CD4-positive, alpha-beta T cell treated with Interleukin-6 at 100 ng/mL for 8 hours (primary cell): ENCODE measurements around the gene LPIN2.

Experiments
- DNase-seq: peaks from one replicate; pipeline ENCODE4 v3.0.0-alpha.2; 2020; ENCODE audit warnings: mixed read lengths, low spot score

LPIN2 gene

DNA sequence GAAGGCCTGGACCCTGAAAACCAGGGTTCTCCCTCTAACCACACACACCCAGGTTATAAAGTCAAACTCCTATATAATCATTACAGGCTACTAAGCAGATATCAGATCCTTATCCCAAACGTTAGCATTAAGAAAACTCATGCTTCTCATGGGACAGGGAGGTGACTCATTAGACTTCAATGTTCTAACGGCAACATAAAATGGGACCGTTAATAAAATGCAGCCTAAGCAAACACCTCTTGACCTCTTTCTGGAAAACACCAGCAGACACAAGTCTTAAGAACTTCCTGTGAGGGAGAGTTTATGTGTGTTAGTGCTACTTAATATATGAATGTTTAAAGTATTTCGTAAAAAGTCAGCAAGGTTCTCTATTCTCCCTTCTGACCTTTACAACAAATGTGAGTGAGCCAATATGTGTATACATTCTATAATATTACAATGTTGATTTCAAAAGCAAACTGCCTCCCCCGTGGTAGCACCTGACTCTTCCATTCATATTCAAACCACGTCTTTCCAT is 31.7 kb downstream of the LPIN2 start:
- DNase-seq: peak; percentile 32

DNA sequence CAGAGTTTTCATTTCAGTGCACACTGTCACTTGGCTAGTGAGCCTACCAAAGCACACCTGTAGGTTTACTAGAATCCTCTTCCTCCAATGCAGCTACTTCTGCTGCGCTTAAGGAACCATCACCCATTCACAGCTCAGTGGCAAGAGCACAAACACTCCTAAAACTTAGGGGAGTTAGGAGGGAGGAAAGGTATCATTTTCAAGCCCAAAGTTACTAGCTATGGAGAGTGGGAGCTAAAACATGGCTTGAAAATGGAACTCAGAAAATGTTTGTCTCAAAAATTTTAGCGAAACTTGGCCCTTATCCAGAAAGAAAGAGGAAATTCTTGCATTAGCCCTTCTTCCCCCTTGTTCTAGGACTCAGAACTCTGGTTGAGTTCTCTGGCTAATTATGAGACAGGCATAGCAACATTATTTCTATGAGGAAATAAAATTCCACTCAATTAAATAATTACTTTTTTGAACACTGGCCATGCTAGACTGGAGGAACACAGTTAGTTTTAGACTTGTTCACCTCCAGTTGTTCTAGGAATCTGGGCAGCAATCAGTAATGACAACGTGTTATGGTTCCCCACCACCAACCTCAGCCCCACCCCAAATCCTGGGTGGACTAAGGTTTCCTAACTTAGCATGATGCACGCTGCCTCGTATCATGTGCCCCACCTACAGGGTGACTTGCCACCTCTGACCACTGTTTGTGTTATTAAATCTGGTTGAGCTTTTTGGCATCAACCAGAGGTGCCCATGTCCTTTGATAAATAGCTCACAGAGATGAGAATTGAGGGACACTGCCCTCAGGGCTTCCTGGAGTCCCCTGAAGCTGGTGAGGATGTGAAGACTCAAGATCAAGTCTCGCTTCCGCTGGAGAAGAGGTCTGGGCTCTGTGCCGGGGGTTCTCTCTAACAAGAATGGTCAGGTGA is 32.8 kb downstream of the LPIN2 start:
- no peak for DNase-seq

DNA sequence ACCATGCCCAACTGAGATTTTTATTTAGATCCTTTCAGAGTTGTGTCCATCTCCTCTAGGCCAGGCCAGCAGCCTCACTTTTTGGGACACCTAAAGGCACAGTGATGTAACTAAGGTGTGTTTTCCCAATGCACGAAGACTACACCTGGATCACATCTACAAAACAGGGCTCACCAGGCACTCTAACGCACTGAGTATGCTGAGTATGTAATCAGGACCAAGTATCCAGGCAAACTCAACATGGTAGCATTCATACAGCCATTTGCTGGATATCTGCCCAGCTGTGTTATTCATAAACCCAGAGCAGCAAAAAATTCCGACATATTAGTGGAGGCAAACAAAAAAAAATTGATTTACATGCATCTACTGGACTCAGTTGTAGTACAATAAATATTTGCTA is 33.8 kb downstream of the LPIN2 start:
- DNase-seq: no peak

DNA sequence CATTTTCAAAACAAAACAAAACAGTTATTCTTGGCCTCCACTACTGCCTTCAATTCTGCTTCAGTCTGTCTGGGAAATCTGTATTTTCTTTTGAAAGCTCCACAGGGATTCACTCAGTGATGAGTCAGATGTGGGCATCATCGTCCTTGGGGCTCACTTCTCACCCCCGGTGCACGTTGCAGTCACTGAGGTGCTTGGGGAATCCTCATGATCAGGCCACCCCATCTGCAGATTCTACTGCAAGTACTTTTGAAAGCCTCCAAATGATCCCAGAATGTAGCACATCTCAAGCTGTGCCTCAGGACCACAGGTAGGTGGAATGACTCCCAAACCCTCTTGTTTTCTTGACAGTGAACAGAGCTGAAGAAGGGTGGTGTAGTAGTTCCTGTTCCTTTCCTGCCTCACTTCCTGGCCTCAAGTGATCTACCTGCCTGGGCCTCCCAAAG is 34.3 kb downstream of the LPIN2 start:
- peak; percentile 37 for DNase-seq

DNA sequence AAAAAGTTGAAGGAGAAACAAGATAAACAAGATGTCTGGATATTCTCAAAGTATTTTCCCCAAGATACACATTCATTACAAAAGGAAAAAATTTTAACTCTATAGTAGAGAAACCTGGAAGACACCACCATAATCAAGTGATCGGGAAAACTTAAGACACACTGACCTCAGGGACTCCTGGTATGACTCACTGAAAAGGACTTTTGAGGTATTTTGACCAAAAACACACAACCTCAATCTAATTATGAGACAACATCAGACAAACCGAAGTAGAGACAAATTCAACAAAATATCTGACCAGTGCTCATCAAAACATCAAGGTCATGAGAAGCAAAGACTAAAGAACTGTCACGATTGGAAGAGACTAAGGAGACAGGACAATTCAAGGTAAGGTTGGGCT is 34.7 kb downstream of the LPIN2 start:
- DNase-seq: no peak

DNA sequence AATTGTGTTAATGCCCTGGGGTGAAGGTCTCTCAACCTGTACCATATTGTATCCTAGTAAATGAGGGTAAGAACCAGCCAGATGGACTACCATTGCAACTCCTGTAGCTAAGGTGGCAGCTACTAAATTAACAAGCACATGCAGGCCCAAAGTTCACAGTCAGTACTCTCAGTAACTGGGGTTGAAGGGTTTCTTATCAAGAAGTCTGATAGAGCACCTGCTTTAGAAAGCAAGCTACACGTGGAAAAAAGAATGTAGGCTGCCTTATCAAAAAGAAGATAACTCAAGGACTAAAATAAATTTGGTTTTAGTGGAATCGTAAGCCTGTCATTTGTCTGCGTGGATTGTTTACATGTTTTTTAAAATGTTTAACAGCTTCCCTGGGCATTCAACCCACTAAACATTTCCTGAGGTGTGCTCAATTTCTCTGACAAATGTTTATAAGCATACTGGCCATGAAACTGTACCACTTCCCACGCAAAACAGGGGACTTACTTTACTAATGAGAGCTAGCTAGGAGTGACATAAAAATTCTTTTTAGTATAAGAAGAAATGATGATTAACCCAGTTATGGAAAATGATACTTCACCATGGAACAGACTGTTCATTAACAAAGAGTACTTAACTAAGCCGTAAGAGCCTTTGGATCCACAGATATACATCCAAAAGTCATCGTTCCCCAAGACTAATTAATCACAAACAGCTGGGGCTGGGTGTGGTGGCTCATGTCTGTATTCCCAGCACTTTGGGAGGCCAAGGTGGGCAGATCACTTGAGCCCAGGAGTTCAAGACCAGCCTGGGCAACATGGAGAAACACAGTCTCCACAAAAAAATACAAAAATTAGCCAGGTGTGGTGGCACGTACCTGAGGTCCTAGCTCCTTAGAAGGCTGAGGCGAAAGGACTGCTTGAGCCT is 36.5 kb downstream of the LPIN2 start:
- DNase-seq: no peak

DNA sequence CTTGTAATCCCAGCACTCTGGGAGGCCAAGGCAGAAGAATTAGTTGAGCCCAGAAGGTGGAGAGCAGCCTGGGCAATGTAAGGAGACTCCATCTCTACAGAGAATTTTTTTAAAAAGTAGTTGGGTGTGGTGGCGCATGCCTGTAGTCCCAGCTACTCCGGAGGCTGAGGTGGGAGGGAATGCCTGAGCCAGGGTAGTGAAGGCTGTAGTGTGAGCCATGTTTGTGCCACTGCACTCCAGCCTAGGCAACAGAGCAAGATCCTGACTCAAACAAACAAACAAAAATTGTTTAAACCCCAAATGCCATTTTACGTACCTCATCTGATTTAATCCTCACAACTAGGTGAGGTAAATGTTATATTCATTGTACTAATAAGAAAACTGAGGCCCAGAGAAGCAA is 38.2 kb downstream of the LPIN2 start:
- DNase-seq: no peak

DNA sequence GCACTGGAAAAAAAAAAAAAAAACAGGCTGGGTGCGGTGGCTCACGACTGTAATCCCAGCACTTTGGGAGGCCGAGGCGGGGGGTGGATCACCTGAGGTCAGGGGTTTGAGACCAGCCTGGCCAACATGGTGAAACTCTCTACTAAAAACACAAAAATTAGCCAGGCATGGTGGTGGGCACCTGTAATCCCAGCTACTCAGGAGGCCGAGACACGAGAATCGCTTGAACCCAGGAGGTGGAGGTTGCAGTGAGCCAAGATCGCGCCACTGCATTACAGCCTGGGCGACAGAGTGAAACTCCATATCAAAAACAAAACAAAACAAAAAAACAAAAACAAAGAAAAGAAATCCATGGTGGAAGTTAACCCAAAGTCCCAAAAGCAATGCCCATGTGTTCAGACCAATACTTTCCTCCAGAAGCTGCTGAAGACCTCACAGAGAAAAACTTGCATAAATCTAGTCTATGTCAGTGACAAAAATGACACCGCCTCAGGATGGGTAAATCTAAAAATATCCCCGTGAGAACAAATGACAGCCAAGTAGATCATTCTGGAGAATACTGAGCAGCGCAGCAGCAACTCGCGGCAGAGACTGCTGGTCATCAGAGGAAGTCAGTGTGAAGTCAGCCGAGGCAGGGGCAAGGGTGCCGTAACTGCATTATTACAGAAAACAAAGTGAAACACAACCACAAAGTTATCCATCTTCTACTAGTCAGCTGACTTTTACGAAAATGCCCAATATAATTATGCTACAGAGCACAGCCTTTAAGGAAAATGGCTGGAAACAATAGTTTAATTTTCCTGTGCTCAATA is 41.0 kb downstream of the LPIN2 start:
- peak; percentile 65 for DNase-seq

DNA sequence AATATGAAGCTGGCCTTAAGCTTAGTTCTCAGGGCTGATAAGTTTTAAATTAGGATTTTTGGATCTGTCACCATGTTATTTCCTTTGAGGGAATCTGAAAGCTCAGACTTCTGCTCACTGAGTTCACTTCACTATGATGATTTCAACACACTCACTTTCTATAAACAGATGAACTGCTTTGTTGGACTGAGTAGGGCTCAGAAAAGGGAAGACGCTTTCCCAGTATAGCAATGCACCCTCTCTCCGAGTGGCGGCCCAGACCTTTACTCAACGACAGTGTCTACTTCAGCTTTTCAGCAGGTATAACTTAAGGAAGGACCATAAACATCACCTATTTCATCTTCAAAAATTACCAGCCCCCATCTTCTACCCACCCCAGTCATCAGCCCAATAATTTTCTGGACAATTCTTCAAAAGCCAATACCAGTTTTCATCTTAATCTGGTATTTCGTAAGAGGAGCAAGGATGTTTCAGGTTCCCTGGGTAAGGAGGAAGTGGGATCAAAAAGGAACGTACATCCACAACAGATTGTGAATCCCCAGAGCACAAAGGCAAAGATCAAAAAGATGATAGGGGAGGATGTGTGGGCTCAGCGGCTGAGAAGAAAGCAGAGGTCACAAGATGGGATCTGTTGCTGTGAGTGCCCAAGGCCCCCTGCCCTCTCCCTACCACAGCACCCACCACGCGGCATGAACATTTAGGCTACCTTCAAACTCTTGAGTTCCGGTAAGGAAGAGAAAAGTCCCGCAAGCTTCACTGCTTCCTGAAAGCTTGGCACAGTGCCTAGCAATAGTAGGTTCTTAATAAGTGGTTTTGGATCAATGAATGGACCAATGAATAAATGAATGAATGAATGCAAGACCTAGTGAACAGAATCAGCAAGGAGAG is 41.9 kb downstream of the LPIN2 start:
- peak; percentile 49 for DNase-seq

DNA sequence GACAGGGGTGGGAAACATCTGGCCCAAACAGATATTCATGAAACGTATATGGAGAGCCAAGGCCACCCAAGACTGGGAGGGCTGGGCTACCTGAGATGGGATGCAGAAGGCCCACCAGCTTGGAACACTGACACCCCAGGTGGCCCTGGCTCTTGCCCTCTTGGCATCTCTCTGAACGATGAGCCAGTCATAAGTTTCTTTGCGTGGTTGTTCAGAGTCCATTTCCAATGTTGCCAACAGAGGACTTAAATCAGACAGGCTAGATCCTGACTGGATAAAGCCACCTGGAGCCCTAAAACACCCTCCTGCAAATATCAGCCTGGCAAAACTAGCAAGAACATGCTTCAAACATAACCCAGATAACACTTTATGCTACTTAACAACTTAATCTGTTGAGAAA is 42.6 kb downstream of the LPIN2 start:
- DNase-seq: no peak

DNA sequence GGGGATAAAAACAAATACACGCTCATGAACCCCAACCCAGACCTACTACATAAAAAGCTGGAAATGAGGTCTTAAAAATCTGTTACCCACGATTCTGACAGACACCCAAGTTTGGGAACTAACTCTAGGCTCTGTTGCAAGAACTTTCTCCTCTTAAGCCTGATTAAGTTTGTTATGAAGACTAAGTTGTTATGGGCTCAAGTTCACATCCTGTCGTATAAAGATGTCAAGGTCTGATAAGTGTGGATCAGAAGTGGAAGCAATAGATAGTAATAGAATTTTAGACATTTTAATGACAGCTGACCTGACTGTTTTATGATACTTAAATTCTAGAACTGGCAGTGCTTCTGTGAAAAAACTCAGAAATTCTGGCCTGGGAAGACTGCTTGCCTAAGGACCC is 43.2 kb downstream of the LPIN2 start:
- no peak for DNase-seq

DNA sequence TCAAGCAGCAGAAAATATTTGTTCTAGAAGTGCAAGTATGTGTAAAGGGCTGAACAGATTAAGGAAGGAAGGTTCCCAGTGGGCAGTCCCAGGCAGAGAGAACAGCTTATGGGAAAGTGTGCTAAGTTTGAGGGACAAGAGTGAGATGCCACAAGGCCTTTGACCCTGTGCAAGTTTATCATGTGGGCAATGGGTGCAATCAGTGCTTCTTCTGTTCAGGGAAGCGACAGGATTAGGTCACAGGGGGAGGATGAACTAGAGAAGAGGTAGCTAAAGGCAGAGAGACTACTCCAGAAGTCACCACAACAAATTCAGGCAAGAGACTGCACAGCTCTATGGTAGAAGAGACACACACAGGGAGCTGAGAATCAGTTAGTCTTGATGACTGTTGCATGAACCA is 44.3 kb downstream of the LPIN2 start:
- no peak for DNase-seq

DNA sequence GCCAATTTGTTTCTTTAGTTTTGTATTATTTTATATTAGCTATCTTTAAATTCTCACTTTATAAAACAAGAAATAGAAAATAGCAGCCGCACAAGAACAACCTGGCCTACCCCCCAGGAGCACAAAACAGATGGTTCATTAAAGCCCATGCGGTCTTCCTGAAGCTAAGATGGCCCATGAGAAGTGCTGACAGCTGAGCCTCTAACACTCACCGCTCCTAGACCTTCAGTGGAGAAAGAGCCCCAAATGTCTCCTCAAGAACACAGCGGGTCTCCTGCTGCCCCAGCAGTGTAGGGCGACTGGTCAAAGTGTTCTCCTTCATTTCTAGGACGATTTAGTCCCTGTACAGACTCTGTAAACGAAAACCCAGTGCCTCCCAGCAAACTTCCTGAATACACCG is 45.1 kb downstream of the LPIN2 start:
- no peak for DNase-seq

DNA sequence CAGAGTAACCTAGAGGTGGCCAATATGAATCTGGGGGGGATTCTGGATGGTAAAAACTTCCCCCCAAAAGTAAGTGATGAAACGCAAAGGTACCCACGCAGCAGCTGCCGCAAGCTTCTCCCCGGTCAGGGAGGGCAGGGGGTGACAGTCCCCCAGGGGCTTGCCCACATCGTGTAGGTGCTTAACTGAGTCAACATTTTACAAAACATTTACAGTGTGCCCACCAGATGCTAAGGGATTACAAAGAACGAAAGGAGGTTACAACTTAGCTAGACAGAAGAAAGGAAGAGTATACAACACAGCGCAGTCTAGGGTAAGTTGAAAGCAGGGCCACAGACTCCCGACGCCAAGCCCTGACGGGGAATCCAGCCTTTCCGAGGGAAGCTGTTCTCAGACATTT is 45.6 kb downstream of the LPIN2 start:
- no peak for DNase-seq

DNA sequence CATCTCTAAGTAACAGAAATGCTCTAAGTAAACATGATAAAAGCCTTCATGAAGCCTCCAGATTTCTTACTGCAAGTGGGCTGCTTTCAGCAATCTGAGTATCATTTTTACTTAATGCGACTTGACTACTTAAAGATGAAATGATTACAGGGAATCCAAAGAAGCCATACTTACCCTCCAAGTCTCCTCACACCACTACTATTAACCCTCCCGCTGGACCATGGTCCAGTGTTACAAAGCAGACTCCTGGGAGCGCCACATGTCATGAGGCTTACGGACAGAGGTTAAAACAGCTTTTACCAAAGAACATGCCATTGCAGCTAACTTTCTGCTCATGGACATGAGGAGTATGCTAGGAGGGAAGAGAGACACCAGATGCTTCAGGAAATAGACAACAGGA is 46.4 kb downstream of the LPIN2 start:
- DNase-seq: no peak

DNA sequence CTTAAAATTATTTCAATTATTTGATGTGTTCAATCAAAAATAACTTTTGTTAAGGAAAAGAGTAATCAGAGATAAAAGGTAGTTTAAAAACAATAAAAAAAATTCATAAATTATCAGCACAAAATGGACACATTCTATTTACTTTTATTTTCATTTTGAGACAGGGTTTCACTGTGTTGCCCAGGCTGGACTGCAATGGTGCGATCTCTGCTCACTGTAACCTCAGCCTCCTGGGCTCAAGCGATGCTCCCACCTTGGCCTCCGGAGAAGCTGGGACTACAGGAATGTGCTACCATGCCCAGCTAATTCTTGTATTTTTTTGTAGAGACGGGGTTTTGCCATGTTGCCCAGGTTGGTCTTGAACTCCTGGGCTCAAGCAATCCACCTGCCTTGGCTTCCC is 47.1 kb downstream of the LPIN2 start:
- DNase-seq: no peak

DNA sequence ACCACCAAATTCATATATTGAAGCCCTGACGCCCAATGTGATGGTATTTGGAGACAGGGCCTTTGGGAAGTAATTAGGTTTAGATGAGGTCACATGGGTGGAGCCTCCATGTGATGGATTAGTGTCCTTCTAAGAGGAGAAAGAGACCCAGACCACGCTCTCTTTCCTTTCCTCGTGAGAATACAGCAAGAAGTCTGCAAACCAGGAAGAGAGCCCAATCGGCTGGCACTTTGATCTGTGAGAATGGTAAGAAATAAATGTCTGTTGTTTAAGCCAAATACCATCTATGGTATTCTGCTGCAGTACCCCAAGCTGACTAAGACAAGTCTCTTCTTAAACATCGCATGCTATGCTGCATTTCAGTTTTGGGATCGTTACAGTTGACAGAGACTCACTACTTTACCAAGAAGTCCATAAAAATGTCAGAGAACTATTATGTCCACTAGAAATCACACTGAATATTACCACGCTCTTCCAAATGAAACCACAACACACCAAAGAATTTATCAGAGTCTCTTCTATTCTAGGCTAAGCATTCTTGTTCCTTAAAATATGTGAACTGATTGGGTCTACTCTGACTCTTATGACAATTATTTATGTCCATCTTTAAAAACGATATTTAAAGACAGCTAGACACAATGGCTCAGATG is 48.5 kb downstream of the LPIN2 start:
- peak; percentile 39 for DNase-seq
